SU-DHL-6 (cell line): ENCODE results near the gene MBD5.

Source experiments
- CTCF ChIP-seq: fragments of 200-600 bp; sonication (generic); IDR thresholded peaks from one replicate; pipeline ENCODE4 v1.5.1; 2017; ENCODE audit warnings: antibody characterized with exemption, mild to moderate bottlenecking, low read length, moderate library complexity; ENCODE audit not compliant: insufficient read depth, poor library complexity, severe bottlenecking
- EZH2phosphoT487 ChIP-seq: fragments of 200-600 bp; sonication (generic), shearing (Covaris generic); conservative IDR thresholded peaks from 2 replicates; pipeline ENCODE4 v1.6.1; 2018; ENCODE audit warnings: mild to moderate bottlenecking, antibody characterized with exemption, low read length, moderate library complexity, mixed read lengths

GRCh38 chr2:148529745-148530144 is 508.9 kb downstream of the MBD5 start:
- TF ChIP-seq CTCF (no peak), EZH2phosphoT487 (no peak)
